NAMALWA (cell line): ENCODE measurements around the gene ARPC4.
A peak's percentile ranks its signal among the peaks of the same experiment; 100 is the strongest.

ENCODE experiments used
- DNase-seq: peaks from one replicate; pipeline ENCODE4 v3.0.0-alpha.2; 2015; ENCODE audit warnings: low spot score

ARPC4 gene

DNA sequence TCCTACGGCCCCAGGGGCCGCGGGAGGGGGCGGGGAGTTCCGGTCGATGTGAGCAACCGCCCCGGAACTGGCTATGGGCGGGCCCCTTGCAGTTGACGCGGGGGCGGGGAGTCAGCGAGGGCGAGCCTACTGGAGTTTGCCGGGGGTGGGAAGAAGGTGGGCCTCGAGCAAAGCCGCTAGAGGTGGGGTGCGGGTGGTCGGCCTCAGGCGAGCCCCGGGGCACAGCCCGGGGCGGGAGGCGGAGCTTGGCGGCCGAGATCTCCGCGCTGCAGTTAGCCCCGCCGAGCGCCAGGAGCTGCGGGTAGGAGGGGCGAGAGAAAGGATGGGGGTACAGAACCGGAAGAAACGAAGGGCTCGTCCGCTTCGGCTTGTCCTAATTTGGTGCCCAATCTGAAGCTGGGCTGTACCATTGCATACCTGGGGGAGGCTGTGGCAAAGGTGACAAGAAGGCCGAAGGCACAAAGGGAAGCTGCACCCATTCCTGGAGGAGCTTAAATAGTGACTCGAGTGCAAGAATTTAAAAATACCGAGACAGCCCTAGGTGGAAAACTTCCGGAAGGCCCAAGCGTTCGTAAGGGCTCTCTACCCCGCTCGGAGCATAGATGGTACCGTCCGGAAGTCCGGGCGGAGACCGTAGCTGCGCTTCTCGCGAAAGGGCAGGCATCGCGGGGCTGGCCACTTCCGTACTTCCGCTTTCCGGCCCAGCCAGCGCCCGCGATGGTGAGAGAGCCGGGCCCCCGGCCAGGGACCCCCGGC lies at the start of gene ARPC4, which contains the start of gene TADA3:
Gene ARPC4, plus strand, starts transcription at position 678 of the 756 bp plus-strand sequence. Its CDS starts 40 bp downstream, at position 718.
Gene TADA3, minus strand, starts transcription at position 69 of the 756 bp plus-strand sequence. CDS start 1,007 bp downstream, outside the sequence.
- peak; percentile 97 for DNase-seq

DNA sequence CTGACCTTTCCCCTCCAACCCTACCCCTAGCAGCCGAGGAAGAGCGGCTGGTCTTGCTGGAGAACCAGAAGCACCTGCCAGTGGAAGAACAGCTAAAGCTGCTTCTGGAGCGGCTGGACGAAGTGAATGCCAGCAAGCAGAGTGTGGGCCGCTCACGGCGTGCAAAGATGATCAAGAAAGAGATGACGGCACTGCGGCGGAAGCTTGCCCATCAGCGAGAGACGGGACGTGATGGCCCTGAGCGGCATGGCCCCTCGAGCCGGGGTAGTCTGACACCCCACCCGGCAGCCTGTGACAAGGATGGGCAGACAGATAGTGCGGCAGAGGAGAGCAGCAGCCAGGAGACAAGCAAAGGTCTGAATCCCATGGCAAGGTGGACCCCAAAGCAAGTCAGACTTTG lies 49.3 kb upstream of the ARPC4 start:
- no peak for DNase-seq

DNA sequence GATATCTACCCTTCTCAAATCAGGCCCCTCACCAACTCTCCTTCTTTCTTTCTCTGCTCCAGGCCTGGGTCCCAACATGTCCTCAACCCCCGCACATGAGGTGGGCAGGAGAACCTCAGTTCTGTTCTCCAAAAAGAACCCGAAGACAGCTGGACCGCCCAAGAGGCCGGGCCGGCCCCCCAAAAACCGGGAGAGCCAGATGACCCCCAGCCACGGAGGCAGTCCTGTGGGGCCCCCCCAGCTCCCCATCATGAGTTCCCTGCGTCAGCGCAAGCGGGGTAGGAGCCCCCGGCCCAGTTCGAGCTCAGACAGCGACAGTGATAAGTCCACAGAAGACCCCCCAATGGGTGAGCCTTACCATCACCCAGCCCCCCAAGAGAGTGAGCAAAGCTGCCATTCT lies 48.7 kb upstream of the ARPC4 start:
- no peak for DNase-seq

DNA sequence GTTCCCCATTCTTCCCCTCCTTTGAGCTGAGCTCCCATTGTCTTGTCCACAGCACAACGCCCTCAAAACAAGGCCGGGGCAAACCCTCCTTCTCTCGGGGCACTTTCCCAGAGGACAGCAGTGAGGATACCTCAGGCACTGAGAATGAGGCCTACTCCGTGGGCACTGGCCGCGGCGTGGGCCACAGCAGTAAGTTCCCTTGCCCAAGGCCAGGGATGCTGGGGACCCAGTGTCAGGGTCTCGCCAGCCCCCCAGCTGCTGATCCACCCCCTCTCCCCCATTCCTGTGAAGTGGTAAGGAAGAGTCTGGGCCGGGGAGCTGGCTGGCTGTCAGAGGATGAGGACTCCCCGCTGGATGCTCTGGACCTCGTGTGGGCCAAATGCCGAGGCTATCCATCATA lies 47.4 kb upstream of the ARPC4 start:
- no peak for DNase-seq

DNA sequence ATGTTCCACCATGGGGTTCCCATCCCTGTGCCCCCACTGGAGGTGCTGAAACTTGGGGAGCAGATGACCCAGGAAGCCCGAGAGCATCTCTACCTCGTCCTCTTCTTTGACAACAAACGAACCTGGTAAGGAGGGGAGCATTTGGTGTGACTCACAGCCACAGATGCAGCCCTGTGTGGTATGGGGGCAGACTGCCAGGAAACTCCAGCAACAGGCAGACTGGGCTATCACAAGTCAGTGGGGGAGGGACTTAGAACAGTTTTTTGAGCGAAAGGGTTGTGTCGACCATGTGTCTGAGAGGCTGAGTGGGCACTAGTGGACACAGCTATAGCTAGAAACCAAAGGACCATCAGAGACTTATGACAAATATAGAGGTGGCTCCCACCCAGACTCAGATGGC lies 46.6 kb upstream of the ARPC4 start:
- DNase-seq: no peak

DNA sequence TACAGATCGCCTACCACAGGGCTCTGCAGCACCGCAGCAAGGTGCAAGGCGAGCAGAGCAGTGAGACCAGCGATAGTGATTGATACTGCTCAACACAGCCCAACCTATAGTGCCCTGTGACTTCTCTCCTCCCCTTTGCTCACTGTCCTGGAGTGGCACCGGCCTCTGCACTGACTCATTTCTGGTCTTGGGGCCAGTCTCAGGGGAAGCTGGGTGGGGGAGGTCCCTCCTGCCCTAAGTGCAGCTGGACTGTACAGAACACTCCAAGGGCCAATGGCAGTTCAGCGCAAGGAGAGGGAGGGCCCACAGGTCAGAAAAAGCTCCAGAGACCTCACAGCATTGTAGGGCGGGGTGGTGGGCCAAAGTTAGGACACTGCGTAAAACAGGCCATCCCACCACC lies 45.6 kb upstream of the ARPC4 start:
- no peak for DNase-seq

DNA sequence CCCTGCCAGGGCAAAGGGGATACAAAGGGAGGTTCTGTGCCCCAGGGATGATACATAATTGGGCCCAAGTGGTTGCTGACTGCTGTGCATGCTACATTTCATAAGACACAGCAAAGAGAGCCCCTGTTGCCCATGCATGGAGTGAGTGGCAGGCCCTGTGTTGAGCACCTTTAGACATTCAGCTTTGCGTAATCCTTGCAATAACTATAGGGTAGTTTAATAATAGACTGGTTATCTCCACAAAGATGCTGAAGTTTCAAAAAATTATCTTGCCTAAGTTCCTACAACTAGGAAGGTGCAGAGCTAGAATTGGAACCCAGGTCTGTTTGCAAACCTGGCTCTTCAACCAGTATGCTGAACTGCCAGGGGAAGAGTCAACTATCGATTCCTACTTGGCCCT lies 44.9 kb upstream of the ARPC4 start:
- no peak for DNase-seq

DNA sequence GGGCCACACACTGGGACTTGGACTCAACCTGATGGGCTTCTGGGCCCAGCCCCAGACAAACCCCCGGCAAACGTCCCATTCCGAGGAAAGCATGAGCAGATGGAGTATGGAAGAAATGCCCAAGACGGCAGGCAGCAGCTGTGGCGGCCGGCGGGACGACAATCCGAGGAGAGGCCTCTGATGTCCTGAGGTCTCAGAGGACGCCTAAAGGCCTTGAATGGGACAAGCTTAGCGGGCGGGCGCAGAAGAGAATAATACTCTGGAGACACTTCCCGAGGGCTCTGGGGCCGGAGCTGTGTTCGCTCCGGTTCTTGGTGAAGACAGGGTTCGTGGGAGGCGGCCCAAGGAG lies 43.6 kb upstream of the ARPC4 start:
- no peak for DNase-seq

DNA sequence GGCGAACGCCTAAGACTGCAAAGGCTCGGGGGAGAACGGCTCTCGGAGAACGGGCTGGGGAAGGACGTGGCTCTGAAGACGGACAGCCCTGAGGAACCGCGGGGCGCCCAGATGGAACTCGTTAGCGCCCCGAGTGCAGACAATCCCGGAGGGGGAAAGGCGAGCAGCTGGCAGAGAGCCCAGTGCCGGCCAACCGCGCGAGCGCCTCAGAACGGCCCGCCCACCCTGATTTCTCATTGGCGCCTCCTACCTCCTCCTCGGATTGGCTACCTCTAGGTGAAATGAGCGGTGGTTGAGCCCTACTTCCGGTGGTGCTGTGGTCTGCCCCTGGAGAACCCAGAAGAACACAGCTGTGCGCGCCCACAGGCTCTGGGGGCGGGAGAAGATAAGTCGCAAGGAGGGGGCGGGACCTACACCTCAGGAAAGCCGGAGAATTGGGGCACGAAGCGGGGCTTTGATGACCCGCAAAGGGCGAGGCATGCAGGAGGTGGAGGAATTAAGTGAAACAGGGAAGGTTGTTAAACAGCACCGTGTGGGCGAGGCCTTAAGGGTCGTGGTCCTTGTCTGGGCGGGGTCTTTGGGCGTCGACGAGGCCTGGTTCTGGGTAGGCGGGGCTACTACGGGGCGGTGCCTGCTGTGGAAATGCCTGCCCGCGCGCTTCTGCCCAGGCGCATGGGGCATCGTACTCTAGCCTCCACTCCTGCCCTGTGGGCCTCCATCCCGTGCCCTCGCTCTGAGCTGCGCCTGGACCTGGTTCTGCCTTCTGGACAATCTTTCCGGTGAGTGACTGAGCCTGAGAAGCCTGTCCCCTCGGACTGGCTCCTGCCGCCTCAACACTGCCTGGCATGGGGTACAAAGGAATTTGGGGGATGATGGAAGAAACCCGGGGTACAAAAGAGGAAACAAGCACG lies 43.0 kb upstream of the ARPC4 start, which contains the start of gene OGG1:
Gene OGG1, plus strand, starts transcription at position 308 of the 911 bp plus-strand sequence. Its CDS starts 335 bp downstream, at position 643.
- DNase-seq: peak; percentile 99

DNA sequence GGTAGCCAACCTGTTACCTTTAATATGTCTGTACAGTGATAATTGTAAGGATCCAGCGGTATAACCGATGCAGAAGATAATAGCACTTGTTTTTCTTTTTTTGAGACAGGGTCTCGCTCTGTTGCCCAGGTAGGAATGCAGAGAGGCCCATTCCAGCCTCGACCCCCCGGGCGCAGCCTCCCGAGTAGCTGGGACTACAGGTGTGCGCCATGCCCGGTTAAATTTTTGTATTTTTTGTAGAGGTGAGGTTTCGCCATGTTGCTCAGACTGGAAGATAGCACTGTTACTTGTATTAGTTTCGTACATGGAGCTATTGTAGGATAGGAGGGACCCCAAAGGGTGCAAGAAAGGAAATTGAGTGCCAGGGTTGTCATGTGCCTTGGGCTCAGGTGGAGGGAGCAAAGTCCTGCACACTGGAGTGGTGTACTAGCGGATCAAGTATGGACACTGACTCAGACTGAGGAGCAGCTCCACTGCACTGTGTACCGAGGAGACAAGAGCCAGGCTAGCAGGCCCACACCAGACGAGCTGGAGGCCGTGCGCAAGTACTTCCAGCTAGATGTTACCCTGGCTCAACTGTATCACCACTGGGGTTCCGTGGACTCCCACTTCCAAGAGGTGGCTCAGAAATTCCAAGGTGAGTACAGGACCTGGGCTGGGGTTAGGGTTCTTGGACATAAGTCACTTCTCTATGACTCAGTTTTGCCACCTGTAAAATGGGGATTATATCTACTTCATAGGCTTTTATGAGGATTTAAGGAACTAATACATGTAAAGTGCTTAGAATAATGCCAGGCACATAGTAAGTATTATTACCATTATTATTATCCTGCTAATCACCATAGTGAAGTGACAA lies 42.1 kb upstream of the ARPC4 start:
- DNase-seq: peak; percentile 57

DNA sequence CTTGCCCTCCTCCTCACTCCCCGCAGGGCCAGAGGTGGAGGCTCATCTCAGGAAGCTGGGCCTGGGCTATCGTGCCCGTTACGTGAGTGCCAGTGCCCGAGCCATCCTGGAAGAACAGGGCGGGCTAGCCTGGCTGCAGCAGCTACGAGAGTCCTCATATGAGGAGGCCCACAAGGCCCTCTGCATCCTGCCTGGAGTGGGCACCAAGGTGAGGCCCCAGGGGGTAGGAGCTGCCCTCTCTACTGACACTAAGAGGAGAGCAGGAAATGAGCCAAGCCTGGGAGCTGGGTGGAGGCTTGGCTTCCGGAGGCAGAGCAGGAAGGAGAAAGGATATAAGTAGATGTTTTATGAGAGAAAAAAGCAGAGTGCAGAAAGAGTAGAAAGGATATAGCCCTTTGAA lies 38.2 kb upstream of the ARPC4 start:
- DNase-seq: no peak

DNA sequence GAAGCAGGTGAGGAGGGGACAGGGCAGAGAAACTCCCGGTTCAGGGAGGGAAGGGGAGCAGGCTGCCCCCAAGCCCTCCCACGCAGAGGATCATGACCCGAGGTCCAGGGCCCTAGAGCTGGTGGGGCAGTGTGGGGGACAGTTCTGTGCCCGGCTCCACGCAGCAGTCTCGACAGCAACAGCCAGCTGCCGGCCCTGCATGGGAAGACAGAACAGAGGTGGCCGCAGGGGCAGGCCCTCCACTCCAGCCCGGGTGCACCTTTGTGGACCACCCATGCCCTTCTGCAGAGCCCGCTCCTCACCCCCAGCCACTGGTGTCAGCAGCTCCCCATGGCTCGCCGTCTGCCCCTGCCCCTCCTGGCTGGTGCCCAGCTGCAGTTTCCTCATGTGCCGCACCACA lies 35.5 kb upstream of the ARPC4 start:
- DNase-seq: no peak

DNA sequence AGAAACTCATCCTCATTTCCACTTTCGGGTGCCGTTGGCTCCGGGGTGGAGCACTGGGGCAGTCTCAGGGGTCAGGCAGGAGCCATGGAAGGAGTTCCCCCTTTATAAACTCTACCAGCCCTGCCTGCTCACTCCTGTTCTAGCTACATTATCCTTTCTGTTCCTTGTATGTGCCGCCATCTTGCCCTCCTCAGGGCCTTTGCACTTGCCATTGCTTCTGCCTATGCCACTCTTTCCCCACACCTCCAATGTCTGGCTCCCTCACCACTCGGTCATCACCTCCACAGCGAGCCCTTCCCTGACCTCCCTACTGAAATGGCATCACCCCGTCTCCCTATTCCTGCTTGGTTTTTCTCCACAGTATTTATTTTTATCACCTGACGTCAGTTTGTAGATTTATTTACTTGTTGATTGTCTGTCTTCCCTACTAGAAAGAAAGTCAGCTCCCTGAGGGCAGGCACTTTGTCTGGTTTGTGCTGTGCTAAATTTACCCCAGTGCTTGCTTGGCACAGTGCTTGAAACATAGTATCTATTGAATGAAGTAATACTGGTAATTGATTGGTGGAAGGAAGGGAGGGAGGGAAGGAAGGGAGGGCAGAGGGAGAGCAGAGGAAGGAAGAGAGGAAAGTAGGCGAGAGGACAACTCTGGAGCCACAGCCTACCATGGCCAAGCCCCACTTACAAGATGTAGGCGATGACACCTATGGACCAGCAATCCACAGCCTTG lies 31.9 kb upstream of the ARPC4 start:
- DNase-seq: no peak

DNA sequence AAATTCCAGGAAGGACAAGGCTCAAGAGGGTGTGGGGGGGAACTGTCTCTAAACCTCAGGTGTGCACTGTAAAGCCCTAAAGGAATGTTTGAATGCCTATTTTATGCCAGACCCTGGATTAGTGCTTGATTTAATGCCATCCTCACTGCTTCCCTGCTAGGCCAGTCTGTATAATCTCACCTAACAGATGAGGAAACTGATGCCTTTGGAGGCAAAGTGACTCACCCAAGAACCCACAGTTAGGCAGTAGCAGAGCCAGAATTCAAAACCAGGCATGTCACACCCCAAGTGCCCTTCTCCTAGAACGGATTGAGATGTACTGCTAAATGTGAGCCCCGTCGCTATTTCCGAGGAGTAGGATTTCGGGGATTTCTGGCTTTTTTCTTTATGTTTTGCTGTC lies 31.0 kb upstream of the ARPC4 start:
- DNase-seq: no peak

DNA sequence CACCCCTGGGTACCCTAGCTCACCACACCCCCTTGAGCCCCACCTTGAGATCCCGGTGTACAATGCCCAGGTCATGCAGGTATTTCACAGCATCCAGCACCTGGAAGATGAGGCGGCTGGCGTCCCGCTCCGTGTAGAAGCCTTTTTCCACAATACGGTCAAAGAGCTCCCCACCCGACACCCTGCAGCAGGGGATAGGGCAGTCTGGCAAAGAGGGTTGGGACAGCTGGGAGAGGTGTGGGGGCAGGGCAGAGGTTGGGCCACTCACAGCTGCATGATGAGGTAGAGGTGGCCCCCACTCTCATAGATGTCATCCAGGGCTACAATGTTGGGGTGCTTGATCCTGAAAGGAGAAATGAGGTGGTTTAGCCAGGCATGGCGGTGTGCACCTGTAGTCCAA lies 30.0 kb upstream of the ARPC4 start:
- DNase-seq: no peak

DNA sequence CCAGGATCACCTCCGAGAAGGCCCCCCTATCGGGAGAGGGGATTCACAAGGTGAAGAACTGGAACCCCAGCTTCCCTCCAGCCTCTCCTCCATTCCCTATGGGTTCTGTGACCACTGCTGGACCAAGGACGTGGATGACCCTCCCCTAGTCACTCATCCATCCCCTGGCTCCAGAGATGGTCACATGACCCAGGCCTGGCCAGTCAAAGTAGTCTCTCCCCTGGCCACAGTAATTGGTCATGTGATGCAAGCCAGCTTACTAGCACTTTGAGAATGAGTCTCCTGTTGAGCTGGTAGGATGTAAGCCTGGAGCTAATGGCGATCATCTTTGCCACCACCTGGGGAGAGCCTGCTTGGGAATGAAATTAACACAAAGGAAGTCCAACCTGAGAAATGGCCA lies 27.0 kb upstream of the ARPC4 start:
- DNase-seq: no peak

DNA sequence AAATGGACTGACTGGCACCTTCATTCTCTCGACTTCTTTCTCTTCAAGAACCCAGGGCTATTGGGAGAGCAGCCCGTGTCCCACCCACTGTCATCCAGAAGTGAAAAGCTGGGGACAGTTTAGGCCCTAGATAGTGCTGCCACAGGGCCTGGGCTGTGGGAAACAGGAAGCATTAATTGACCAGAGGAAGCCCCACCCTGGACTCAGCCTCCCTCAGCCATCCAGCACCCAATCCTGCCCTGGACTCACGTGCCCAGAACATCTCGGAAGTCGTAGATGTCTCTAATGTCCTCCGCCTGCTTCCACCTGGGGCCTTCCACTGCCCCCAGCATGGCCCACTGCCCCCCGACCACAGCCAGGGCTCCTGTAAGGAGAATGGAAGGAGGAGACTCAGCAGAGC lies 25.5 kb upstream of the ARPC4 start:
- DNase-seq: no peak

DNA sequence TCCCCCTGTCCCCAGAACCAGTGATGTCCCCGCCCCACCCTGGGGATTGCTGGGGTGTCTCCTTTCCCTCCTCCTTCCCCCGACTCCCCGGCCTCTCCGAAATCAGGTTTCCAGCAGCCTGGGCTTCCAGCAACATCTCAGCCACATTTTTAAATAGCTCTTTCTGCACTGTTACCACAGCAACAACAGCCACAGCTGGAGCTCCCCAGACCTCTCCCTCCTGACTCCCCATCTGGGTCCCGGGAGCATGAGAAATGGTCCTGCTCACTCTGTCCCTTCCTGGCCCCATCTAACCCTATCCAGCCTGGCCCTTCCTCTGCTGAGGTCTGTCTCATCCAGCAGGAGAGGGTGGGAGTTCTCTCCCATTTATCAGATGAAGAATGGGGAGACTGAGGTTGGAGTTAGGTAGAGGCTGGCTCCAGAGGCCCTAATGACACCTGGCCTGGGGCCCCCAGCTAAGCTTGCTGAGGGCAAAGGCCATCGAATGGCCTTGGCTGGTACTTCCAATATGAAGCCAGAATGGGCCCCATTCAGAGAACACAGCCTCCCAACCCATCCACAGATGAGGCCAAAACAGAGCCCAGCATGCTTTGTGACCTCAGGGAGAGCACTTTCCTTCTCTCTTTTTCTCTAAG lies 24.6 kb upstream of the ARPC4 start:
- DNase-seq: no peak

DNA sequence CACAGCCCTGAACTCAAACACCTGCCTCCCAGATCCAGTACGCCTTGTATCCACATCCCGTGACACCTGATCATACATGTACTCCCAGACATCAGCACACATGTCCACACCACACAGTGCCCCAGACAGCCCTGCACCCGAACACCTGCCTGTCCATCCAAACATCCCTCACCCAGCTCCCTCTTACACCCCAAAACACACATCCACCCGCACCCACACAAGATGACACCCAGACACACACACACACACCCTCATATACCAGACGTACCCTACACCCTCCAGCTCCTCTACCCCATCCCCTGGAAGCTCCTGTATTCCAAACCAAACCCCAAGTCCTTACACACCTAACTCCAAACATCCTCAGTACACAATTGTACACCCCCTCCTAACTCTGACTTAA lies 23.9 kb upstream of the ARPC4 start:
- no peak for DNase-seq

DNA sequence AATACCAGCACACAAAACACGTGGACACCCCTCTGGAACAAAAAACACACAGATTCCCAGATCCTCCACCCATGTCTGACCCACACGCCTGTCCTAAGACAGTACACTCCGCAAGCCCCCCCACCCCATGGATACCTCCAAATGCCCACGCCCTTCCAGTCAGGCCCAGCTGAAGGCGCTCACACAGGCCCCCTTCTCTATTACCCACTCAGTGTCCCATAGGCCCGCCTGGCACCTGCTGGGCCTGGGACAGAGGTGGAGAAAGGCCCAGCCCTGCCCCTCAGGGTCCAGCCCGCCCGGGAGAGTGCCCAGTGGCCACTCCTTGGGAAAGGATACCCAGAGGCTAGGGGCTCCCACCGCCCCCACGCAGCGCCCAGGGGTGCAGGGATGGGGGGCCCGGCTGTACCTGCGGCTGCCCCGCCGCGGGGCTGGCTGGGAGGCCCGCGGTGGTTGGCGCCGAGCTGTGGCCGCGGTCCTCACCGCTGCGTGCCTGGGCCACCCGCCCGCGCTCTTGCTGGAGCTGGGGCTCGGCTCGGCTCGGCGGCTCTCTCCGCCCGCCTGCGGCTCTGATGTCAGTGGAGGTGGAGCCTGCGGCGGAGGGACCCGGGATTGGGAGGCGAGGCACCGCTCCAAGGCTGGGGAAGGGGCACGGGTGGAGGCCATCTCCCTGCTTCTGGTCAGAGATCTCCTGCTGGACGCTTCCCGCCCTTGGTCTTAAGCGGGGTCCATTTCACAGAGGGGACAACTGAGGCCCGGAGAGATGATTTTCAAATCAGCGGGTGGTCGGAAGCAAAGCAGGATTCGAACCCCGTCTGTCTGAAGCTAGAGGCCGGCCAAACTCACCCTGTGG lies 23.2 kb upstream of the ARPC4 start, which contains the start of gene CAMK1:
Gene CAMK1, minus strand, starts transcription at position 522 of the 850 bp plus-strand sequence. CDS start 2,198 bp downstream, outside the sequence.
- DNase-seq: no peak
